ENCODE results near the gene CHTF18. TPM values are rescaled to one million over a fixed set of nuclear protein-coding genes. Genes with fewer than 3 reads are reported as not detected.
"Not testable (repeated sequence)": the region's sequence is repeated elsewhere in the genome, so short reads cannot be mapped to it uniquely, and the experiment has no call there.

Gene CHTF18
- total and polyA plus RNA-seq, 8 donors = 18.8 to 35.5 (median 24.4) TPM

DNA sequence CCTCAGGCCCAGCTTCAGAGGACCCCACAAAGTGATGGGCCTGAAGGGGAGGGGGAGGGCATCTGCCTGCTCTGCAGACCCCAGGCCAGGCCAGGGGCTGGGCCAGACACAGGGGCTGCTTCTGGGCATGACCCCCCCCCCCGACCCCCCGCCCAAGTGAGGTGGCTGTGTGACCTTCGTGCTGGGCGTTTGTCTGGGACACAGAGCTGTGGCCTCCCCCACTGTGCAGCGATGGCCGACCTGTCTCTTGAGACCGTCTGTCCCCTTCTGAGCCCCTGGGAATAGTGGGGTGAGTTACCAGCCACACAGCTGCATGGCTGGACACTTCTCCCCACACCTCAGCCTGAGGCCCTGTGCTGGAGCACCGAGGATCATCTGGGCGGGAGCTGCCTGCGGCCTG lies 47.0 kb downstream of the CHTF18 start:
- H3K9me3 ChIP-seq = peaks cover 0 to 30% of the 10 kb centered on the region in 2 donors
- H3K4me3 ChIP-seq = no peak overlapping the region
- H3K27me3 ChIP-seq = peaks cover 0 to 40% of the 10 kb centered on the region in 2 donors
- intact Hi-C loops (cut with DNase I) = no loop called here
- no peak for TF ChIP-seq CTCF (IDR thresholded peaks at IDR 0.05)
- H3K27ac ChIP-seq = no peak overlapping the region
- H3K4me1 ChIP-seq = peaks cover 0 to 5% of the 10 kb centered on the region in 2 donors
- peak in 1 of 4 donors; percentile 31 for DNase-seq
- ATAC-seq = no peak
- H3K36me3 ChIP-seq = no peaks in the 10 kb centered on the region

DNA sequence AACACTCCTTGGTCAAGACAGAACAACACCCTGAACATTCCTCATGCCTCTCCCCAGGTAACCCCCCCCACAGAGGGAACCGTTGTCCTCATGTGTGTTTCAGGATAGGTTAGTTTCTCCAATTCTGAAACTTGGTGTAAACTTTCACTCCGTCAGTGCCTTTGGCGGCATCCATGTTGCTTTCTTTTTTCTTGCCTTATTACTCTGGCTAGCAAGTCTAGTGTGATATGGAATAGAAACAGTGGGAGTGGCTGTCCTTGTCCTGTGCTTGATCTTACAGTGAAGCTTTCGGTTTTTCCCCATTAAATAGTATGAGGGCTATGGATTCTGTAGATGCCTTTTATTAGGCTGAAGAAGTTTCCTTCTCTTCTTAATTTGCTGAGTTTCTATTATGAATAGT lies 47.8 kb downstream of the CHTF18 start:
- Histone ChIP-seq H3K27ac (no peak overlapping the region), H3K4me1 (peaks cover 0 to under 1% of the 10 kb centered on the region in 2 donors), H3K36me3 (no peaks in the 10 kb centered on the region), H3K27me3 (peaks cover 0 to 40% of the 10 kb centered on the region in 2 donors), H3K4me3 (no peak overlapping the region), H3K9me3 (peaks cover 0 to 30% of the 10 kb centered on the region in 2 donors)
- ATAC-seq (no peak), DNase-seq (no peak)
- no peak for TF ChIP-seq CTCF (IDR thresholded peaks at IDR 0.05)
- intact Hi-C loops (cut with DNase I) = no loop called here

DNA sequence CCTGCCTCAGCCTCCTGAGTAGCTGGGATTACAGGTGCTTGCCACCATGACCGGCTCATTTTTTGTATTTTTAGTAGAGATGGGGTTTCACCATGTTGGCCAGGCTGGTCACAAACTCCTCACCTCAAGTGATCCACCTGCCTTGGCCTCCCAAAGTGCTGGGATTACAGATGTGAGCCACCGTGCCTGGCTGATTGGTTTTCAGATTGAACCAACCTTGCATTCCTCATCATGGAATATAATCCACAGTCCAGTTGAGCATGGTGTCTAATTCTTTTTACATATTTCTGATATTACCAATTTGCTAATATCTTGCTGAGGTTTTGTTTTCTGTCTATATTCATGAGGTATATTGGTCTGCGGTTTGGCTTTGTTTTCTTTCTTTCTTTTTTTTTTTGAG lies 48.4 kb downstream of the CHTF18 start:
- intact Hi-C loops (cut with DNase I); ATAC-seq; H3K27ac ChIP-seq; H3K4me1 ChIP-seq; H3K36me3 ChIP-seq; DNase-seq; H3K4me3 ChIP-seq: not testable (repeated sequence)
- peaks cover 0 to 30% of the 10 kb centered on the region in 2 donors for H3K9me3 ChIP-seq
- peaks cover 0 to 39% of the 10 kb centered on the region in 2 donors for H3K27me3 ChIP-seq

GRCh38 chr16:838741-839140 lies 50.3 kb downstream of the CHTF18 start:
- intact Hi-C loops (cut with DNase I) = no loop called here
- no peak for ATAC-seq
- no peak for TF ChIP-seq CTCF (IDR thresholded peaks at IDR 0.05)
- H3K27ac ChIP-seq = no peak overlapping the region
- DNase-seq = no peak
- H3K4me1 ChIP-seq = no peaks in the 10 kb centered on the region
- H3K9me3 ChIP-seq = peaks cover 0 to 30% of the 10 kb centered on the region in 2 donors
- H3K36me3 ChIP-seq = no peaks in the 10 kb centered on the region
- no peak overlapping the region for H3K4me3 ChIP-seq
- peaks cover 0 to 33% of the 10 kb centered on the region in 2 donors for H3K27me3 ChIP-seq

- no peak overlapping the region for H3K4me3 ChIP-seq
- peak in 1 of 4 donors; percentile 64 for DNase-seq
- ATAC-seq = no peak
- H3K27me3 ChIP-seq = peaks cover 0 to 33% of the 10 kb centered on the region in 2 donors
- H3K4me1 ChIP-seq = no peaks in the 10 kb centered on the region
- peaks cover 0 to 29% of the 10 kb centered on the region in 2 donors for H3K9me3 ChIP-seq
- H3K36me3 ChIP-seq = no peaks in the 10 kb centered on the region
- intact Hi-C loops (cut with DNase I) = no loop called here
- TF ChIP-seq CTCF (IDR thresholded peaks at IDR 0.05) = no peak
- no peak overlapping the region for H3K27ac ChIP-seq
Measured at GRCh38 chr16:839643-840408, 51.4 kb downstream of the CHTF18 start.
